Activated CD8-positive, alpha-beta memory T cell treated with anti-CD3 and anti-CD28 coated beads for 36 hours (primary cell): Measurements from ENCODE around the gene MUC3A. TPM values are rescaled to one million over a fixed set of nuclear protein-coding genes. Genes with fewer than 3 reads are reported as not detected.
"Not testable (repeated sequence)": the region's sequence is repeated elsewhere in the genome, so short reads cannot be mapped to it uniquely, and the experiment has no call there.

Experiments used
- CTCF ChIA-PET: fragments of 350-600 bp; sonication (Branson Sonifier 250); formaldehyde crosslinking; loops from one replicate; lab custom pipeline; 2021; ENCODE audit warnings: antibody characterized with exemption; lab: Charles Lee
- POLR2A ChIA-PET: fragments of 350-600 bp; sonication (Branson Sonifier 250); formaldehyde crosslinking; loops from one replicate; lab custom pipeline; 2021; ENCODE audit warnings: antibody characterized with exemption; lab: Charles Lee
- total RNA-seq, 2 experiments: library from RNA; stranded (reverse); gene quantifications; one replicate each; pipeline ENCODE4 v1.2.3, GENCODE V29; 2021

The MUC3A gene
- total RNA-seq, 2 experiments from 2014 or later: 0.23 TPM; not detected in 1

- ChIA-PET POLR2A (no interaction called here), CTCF (no interaction called here)
These were observed 18.7 kb downstream of the MUC3A start for GRCh38 chr7:100968031-100968430.

DNA sequence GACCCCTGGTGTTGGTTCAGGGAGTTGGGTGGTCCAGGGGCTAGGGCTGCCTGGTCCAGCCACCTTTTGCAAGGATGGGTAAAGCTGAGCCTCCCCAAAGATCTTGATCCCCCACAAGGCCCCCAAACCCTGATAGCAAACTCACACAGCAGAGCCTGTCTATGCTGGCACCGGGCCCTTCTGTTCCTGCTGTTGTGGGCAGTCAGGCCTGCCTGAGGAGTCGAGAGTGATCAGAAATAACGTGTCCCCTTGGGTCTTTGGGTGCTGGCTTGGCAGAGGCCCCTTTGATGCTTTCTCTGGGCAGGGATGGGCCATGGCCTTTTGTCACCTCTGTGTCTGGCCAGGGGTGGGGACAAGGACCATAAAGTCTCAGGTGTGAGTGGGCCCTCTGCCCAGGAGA, 19.3 kb downstream of the MUC3A start:
- POLR2A ChIA-PET: no interaction called here
- CTCF ChIA-PET: no interaction called here

- CTCF ChIA-PET: no interaction called here
These were observed 19.8 kb downstream of the MUC3A start, which contains the start of gene MUC12 for GRCh38 chr7:100969066-100969615. MUC12 (plus strand) TSS chr7:100969565; CDS start chr7:100969623, 58 bp downstream.

DNA sequence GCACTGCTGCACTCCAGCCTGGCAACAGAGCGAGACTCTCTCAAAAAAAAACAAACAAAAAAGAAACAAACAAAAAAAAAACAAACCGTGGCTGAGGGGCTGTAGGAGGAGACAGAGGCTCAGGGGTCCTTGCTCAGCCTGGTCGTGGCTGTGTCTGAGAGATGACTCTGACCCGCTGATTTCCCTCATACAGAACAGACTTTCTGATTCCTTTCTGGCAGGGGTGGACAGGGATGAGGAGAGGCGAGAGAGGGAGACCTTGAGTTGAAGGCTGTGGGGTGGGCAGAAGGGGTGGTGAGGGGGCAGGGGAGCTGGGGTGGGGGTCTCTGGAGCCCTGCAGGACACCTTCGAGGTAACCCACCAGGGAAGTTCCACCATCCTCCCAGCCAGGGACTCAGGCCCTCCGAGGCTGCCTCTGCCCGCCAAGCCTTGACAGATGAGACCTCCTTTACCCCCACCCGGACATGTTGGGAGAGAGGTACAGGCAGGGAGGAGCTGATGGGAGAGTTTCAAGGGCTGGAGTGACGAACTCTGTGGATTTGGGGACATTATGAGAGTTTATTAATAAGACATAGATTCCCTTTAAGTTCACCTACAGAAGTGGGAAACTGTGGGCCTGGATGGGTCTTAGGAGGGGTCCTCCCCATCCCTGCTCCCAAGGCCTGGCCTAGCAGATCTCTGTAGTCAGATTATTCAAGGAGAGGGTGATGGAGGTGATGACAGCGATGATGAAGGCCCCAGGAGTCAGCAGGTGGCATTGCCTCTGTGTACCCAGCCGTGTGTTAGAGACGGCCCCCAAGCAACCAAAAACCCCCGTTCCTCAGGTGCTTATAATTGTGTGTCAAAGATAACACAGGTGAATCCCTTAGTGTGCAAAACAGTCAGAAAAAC, 22.0 kb downstream of the MUC3A start:
- POLR2A ChIA-PET: no interaction called here
- CTCF ChIA-PET: interaction anchor here (1.2 kb wide), 1 partner anchor 827 kb away, joined by 3 read pairs; no protein-coding TSS in a partner anchor

More at GRCh38 chr7:100969066-100969615, 19.8 kb downstream of the MUC3A start, which contains the start of gene MUC12:
- POLR2A ChIA-PET: no interaction called here

DNA sequence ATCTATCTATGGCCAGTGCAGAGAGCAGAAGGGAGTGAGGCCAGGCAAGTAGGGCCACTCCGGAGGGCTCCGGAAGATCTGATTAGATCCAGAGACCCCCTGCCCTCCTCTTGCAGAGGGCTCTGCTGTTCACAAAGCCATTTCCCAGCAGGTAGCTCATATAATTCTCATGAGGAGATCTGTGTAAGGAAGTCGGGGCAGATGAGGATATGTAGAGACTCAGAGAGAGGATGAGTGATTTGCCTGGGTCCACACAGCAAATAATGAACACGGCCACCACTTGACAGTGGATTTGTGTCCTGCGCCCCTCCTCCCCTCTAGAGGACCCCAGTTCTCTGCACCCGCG, 22.6 kb downstream of the MUC3A start:
- CTCF ChIA-PET: no interaction called here
- POLR2A ChIA-PET: no interaction called here

DNA sequence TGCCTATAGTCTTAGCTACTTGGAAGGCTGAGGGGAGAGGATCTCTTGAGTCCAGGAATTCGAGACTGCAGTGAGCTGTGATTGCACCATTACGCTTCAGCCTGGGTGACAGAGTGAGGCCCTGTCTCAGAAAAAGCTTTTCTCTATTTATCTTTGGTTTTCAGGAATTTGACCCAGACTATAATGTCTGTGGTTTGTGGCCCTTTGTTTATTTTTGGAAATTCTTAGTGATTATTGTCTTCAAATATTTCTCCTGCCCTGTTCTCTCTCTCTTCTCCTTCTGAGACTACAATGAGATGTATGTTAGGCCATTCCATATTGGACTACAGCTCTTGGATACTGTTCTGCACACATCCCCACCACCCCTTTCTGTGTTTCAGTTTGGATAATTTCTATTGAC, 24.7 kb downstream of the MUC3A start:
- CTCF ChIA-PET: interaction anchor here (0.7 kb wide), 1 partner anchor 17 kb away, joined by 3 read pairs; no protein-coding TSS in a partner anchor
- POLR2A ChIA-PET: no interaction called here

GRCh38 chr7:100975371-100975821, 26.1 kb downstream of the MUC3A start:
- ChIA-PET CTCF (no interaction called here), POLR2A (no interaction called here)

GRCh38 chr7:100978300-100978699, 29.0 kb downstream of the MUC3A start:
- POLR2A ChIA-PET: no interaction called here
- CTCF ChIA-PET: interaction anchor here (0.7 kb wide), 1 partner anchor 922 kb away, joined by 3 read pairs; no protein-coding TSS in a partner anchor

DNA sequence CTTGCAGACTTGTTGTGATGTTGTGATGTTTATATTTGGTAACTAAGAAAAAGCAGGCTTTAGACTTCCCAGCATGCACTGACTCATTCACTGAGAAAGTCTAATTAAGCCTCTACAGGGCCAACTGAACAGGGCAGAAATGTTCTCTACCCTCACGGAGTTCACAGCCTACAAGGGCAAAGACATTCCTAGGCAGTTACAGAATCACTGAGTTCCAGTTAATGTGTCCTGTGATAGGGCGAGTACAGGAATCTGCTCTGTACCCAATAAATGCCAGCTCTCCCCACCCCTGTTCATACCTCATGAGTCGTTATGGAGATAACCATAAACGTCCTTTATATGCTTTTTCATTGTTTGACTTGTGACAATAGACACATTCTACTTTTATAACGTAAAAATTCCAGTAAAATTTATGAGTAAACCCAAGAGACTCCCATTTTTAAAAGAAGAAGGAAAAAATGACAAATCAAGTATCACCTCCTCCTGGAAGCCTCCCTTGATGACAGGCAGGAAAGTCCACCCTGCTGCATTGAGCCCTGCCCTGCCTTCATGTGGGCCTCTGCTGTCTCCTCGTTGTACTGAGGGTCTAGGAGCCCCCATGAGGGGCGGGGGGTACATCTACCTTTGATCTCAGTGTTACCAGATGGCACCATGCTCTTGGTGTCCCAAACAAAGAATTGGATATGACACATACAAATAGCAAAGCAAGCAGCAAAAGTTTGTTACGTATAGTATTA, 34.3 kb downstream of the MUC3A start:
- ChIA-PET POLR2A (no interaction called here), CTCF (no interaction called here)

- CTCF ChIA-PET: interaction anchor here (0.6 kb wide), 1 partner anchor 43 kb away, joined by 3 read pairs; no protein-coding TSS in a partner anchor
- POLR2A ChIA-PET: not testable (repeated sequence)
These were observed 35.0 kb downstream of the MUC3A start for GRCh38 chr7:100984241-100984918.

- CTCF ChIA-PET: interaction anchor here (0.6 kb wide), 1 partner anchor 42 kb away, joined by 3 read pairs; no protein-coding TSS in a partner anchor
- POLR2A ChIA-PET: not testable (repeated sequence)
These were observed 35.9 kb downstream of the MUC3A start for GRCh38 chr7:100985033-100985797.

- ChIA-PET CTCF (no interaction called here), POLR2A (no interaction called here)
These were observed 42.3 kb downstream of the MUC3A start for GRCh38 chr7:100991631-100992030.

DNA sequence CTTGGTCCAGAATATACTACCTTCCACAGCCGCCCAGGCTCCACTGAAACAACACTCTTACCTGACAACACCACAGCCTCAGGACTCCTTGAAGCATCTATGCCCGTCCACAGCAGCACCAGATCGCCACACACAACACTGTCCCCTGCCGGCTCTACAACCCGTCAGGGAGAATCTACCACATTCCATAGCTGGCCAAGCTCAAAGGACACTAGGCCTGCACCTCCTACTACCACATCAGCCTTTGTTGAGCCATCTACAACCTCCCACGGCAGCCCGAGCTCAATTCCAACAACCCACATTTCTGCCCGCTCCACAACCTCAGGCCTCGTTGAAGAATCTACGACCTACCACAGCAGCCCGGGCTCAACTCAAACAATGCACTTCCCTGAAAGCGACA, 42.9 kb downstream of the MUC3A start:
- POLR2A ChIA-PET, CTCF ChIA-PET: not testable (repeated sequence)

- POLR2A ChIA-PET, CTCF ChIA-PET: not testable (repeated sequence)
These were observed 45.3 kb downstream of the MUC3A start for GRCh38 chr7:100994671-100995070.

GRCh38 chr7:100998530-100998929, 49.2 kb downstream of the MUC3A start:
- POLR2A ChIA-PET, CTCF ChIA-PET: not testable (repeated sequence)

- POLR2A ChIA-PET, CTCF ChIA-PET: not testable (repeated sequence)
These were observed 50.0 kb downstream of the MUC3A start for GRCh38 chr7:100999334-100999733.

GRCh38 chr7:101000025-101000424, 50.7 kb downstream of the MUC3A start:
- POLR2A ChIA-PET, CTCF ChIA-PET: not testable (repeated sequence)

GRCh38 chr7:101002333-101002732, 53.0 kb downstream of the MUC3A start:
- CTCF ChIA-PET, POLR2A ChIA-PET: not testable (repeated sequence)

GRCh38 chr7:101007361-101007760, 58.0 kb downstream of the MUC3A start:
- POLR2A ChIA-PET, CTCF ChIA-PET: not testable (repeated sequence)
